HG02938 (cell line): ENCODE measurements around the gene HS3ST1.
"Not testable (repeated sequence)": the region's sequence is repeated elsewhere in the genome, so short reads cannot be mapped to it uniquely, and the experiment has no call there.

Source experiments
- ATAC-seq: cut with Tn5 transposase; IDR thresholded peaks from one replicate; pipeline ENCODE4 v1.9.1; 2021; ENCODE audit warnings: mild to moderate bottlenecking, moderate library complexity; ENCODE audit not compliant: unreplicated experiment

The HS3ST1 gene

DNA sequence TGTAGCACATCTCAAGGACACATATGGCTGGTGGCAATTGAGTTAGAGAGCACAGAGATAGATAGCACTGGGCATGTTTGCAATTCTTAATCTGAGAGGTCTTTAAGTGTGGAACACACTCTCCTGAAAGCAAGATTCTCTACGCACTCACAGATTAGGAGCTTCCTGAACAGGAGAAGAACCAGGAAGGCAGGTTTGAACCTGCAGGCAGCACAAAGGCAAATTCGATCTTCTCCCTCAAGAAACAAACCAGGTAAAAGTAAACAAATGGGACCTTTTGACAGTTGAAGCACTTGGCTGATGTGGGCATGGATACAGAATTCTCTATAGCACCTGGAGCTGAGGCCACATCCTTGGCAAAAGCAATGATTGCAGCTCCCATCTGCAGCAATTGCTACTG lies 24.3 kb downstream of the HS3ST1 start:
- ATAC-seq, result no peak

DNA sequence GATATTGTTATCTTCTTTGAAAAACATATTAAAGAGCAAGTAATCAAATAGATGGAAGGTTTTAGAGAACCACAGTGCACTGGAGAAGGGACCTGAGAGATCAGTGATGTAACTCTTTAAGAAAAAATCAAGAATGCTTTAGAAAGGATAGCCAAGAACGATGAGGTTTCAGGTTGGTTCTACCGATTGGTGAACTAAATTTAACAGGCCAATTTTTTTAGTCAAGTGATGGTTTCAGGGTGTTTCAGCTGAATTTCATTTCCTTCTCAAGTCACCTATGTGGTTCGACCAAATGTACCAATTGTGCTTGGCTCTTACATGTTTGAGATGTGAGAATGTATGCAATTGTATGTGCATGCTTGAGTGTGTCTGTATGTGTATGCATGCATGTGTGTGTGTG lies 26.5 kb downstream of the HS3ST1 start:
- ATAC-seq, result no peak

GRCh38 chr4:11399461-11399971 lies 29.2 kb downstream of the HS3ST1 start:
- ATAC-seq, result no peak

DNA sequence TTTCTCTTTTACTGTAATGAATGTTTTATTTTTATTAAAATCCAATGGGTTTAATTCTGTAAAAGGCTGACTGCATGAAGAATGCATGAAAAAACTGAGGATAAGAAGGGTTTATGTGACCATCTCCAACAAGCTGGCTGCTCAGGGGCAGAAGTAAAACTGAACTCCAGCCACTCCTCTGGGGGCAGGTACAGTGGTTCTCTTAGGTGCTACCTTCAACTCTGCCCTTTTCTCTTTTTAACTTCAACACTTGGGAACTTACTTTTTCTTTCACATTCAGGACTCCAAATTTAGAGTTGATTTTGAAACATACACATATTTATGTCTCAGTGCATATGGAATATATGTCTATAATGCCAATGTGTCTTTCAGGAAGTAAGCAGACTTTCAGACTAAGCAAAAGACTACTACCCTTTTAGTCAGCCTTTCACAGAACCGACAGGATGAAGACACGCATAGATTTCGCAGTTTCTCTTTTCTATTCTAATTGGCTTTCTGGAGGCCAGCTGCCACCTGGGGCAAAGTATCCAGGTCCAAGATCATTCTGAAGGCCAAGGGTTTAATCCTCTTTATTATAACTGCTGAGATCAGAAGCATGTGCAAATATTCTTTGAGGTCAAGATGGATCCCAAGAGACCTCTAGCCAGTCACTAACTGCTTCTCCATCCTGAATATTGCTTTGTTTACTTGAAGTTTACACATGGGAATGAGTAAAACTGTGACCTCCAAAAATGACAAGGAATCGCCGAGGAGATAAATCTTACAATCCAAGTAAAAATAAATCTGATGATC lies 30.7 kb downstream of the HS3ST1 start:
- ATAC-seq, result peak; percentile 46

- no peak for ATAC-seq
Observed at GRCh38 chr4:11397146-11397545, 31.5 kb downstream of the HS3ST1 start.

- ATAC-seq, result no peak
Observed at GRCh38 chr4:11393551-11393950, 35.1 kb downstream of the HS3ST1 start.

DNA sequence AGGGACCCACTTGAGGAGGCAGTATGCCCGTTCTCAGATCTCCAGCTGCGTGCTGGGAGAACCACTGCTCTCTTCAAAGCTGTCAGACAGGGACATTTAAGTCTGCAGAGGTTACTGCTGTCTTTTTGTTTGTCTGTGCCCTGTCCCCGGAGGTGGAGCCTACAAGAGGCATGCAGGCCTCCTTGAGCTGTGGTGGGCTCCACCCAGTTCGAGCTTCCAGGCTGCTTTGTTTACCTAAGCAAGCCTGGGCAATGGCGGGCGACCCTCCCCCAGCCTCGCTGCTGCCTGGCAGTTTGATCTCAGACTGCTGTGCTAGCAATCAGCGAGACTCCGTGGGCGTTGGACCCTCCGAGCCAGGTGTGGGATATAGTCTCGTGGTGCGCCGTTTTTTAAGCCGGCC lies 44.6 kb downstream of the HS3ST1 start:
- not testable (repeated sequence) for ATAC-seq

DNA sequence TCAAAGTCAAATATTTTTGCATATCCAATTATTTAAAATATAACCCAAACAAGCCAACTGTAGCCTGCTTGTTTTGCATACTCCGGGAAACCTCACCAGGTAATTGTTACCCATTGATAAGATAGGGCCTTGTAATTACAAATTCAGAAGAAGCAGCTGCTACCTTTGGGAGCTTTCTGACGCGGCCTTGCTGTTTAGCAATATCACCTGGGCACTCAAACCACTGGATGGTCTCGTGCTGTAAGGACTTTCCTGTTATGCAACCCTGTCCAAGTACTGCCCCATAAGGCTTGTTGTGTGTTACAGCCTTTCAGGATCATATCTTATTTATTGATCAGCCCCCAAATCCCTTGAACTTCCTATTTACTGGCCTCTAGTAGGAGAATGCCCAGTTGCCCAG lies 52.1 kb downstream of the HS3ST1 start:
- ATAC-seq, result no peak

- ATAC-seq, result no peak
Observed at GRCh38 chr4:11376146-11376545, 52.5 kb downstream of the HS3ST1 start.

DNA sequence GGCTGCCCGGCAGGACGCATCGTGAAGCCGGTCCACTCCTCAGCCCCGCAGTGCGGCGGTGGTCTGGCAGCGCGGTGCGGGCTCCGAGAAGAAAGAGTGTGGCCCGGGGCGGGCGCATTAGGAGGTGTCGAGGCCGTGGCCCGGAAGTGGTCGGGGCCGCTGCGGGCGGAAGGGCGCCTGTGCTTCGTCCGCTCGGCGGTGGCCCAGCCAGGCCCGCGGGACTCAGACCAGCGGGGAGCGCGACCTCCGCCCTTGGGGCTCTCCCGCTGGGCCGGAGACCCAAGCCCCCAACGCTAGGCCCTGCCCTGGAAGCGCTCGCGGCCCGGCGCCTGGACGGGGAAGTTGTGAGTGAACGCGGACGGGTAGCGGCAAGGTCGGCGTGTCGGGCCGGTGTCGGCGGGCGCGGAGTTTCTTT lies 60.0 kb downstream of the HS3ST1 start:
- ATAC-seq, result no peak

DNA sequence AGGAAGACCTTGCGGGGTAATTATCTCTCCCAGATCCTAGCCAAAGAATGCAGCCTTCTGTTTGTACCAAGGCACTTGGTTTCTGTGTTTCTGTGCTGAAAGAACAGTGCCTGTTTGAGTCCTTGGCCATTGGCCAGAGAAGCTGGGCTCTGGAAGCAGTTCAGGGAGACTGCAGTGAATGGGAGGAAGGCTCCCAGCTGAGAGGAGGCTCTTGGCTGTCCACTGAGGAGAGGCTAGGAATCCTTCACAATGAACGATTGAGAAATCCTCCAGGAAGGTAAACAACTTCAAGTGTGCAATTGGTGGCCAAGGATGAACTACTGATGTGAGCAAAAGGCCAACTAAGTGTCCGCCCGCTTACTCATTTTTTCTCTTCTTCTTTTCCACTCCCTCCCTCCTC lies 61.3 kb downstream of the HS3ST1 start:
- ATAC-seq, result no peak

GRCh38 chr4:11366859-11367258 lies 61.8 kb downstream of the HS3ST1 start:
- ATAC-seq, result no peak

DNA sequence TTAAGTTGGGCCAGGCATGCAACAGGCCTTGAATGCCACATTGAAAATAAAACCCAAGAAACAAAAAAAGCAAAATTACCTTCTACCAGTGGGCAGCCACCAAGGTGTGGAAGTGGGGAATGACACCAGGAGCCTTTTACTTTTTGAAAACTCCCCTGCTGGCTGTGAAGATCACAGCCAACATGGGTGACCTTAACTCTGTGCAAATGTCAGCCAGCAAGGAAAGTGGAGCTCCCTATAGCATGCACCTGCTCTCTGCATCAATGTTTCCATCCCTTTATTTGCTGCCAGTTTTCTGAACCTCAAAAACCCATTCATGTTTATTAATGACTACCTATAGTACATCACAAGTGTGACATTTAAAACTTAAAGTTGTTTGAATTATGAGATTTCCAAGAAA lies 63.7 kb downstream of the HS3ST1 start:
- no peak for ATAC-seq

GRCh38 chr4:11359591-11359990 lies 69.1 kb downstream of the HS3ST1 start:
- ATAC-seq, result no peak

DNA sequence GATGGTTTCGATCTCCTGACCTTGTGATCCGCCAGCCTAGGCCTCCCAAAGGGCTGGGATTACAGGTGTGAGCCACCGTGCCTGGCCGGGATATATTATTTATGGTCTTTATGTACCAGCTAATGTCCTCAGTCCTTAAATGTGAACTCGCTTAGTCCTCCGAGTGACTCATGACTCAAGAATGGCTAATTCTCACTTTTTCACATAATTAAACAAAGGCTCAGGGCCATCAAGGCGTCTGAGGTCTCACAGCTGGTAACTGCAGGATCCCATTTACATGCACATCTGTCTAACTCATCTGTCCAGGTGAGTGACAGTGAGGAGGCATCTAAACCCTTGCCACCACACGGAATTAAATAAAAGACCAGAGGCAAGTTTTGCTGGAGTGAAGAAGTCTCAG lies 73.5 kb downstream of the HS3ST1 start:
- no peak for ATAC-seq

- no peak for ATAC-seq
Observed at GRCh38 chr4:11354531-11354930, 74.2 kb downstream of the HS3ST1 start.

GRCh38 chr4:11348449-11349088 lies 80.1 kb downstream of the HS3ST1 start:
- ATAC-seq, result no peak

- ATAC-seq, result no peak
Observed at GRCh38 chr4:11344916-11345315, 83.8 kb downstream of the HS3ST1 start.

DNA sequence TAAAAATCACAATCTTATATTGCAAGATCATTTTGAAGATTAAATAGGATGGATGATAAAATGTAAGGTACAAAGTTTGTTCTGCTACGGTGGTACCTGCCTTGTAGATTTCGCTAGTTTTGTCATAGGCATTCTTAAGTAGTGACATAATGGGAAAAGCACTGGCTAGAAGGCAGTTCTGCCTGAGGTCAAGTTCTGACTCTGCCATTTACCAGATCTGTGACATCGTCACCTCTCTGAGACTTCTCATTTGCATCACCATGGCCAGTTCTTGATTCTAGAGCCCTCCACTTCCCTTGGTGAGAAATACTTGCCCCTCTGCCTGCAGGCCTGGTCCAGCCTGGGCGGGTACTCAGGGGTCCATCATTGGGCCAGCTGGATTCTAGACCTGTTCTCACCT lies 85.2 kb downstream of the HS3ST1 start:
- ATAC-seq, result no peak
